Stimulated activated CD8-positive, alpha-beta memory T cell treated with anti-CD3 and anti-CD28 coated beads, Interleukin-12 subunit alpha, Interleukin-12 subunit beta, amount 100 ng/mL, for 4 hours (primary cell): Measurements from ENCODE around the gene PRRX1.

Source experiments
- DNase-seq: peaks from one replicate; pipeline ENCODE4 v3.0.0-alpha.2; 2020; ENCODE audit warnings: low read depth

PRRX1 gene

GRCh38 chr1:170664093-170664827 is at the start of gene PRRX1:
Gene PRRX1 (plus strand): TSS chr1:170664131. CDS start chr1:170664219, 88 bp downstream.
- no peak for DNase-seq

GRCh38 chr1:170617591-170618330 is 46.2 kb upstream of the PRRX1 start:
- no peak for DNase-seq

- DNase-seq: no peak
Measured at GRCh38 chr1:170618421-170618820, 45.5 kb upstream of the PRRX1 start.

- no peak for DNase-seq
Measured at GRCh38 chr1:170619241-170620028, 44.5 kb upstream of the PRRX1 start.

- DNase-seq: no peak
Measured at GRCh38 chr1:170620164-170620563, 43.8 kb upstream of the PRRX1 start.

GRCh38 chr1:170623171-170623570 is 40.8 kb upstream of the PRRX1 start:
- DNase-seq: no peak

GRCh38 chr1:170624146-170624545 is 39.8 kb upstream of the PRRX1 start:
- DNase-seq: no peak

- DNase-seq: no peak
Measured at GRCh38 chr1:170630977-170631376, 33.0 kb upstream of the PRRX1 start.

GRCh38 chr1:170634293-170634692 is 29.6 kb upstream of the PRRX1 start:
- no peak for DNase-seq

GRCh38 chr1:170634824-170635410 is 29.0 kb upstream of the PRRX1 start:
- no peak for DNase-seq

- no peak for DNase-seq
Measured at GRCh38 chr1:170640581-170640980, 23.4 kb upstream of the PRRX1 start.

- no peak for DNase-seq
Measured at GRCh38 chr1:170657275-170657853, 6.6 kb upstream of the PRRX1 start.

GRCh38 chr1:170659399-170660035 is 4.4 kb upstream of the PRRX1 start:
- DNase-seq: no peak

- DNase-seq: no peak
Measured at GRCh38 chr1:170660281-170660713, 3.6 kb upstream of the PRRX1 start.

GRCh38 chr1:170660871-170661645 is 2.9 kb upstream of the PRRX1 start:
- DNase-seq: no peak

- no peak for DNase-seq
Measured at GRCh38 chr1:170661646-170662411, 2.1 kb upstream of the PRRX1 start.

- DNase-seq: no peak
Measured at GRCh38 chr1:170662561-170663403, 1.1 kb upstream of the PRRX1 start.

GRCh38 chr1:170663404-170664092 is 383 bp upstream of the PRRX1 start:
- no peak for DNase-seq
